Mesendoderm (in vitro differentiated cells): ENCODE data around the gene TFG.

Source experiments
- DNase-seq: peaks from one replicate; pipeline ENCODE4 v3.0.0; 2013
- H2AK5ac ChIP-seq: 2 replicates; pipeline ENCODE4 v1.6.1; 2013; ENCODE audit warnings: low read length, inconsistent platforms
- H2BK120ac ChIP-seq: 2 replicates; pipeline ENCODE4 v1.6.1; 2013; ENCODE audit warnings: low read depth, mild to moderate bottlenecking, low read length, moderate library complexity, mixed read lengths
- H2BK15ac ChIP-seq: replicated peaks from 2 replicates; pipeline ENCODE4 v1.6.1; 2013; ENCODE audit warnings: low read depth, mild to moderate bottlenecking, moderate library complexity
- H2BK5ac ChIP-seq: 2 replicates; pipeline ENCODE4 v1.6.1; 2013; ENCODE audit warnings: low read length, inconsistent platforms
- H3K18ac ChIP-seq: 2 replicates; pipeline ENCODE4 v1.6.1; 2013; ENCODE audit warnings: mild to moderate bottlenecking, low read length, mixed read lengths
- H3K23ac ChIP-seq: one replicate; pipeline ENCODE4 v1.6.1; 2013; ENCODE audit warnings: low read length
- H3K27ac ChIP-seq: 2 replicates; pipeline ENCODE4 v1.5.1; 2013; ENCODE audit warnings: low read depth, mild to moderate bottlenecking, inconsistent platforms, low read length, moderate library complexity
- H3K27me3 ChIP-seq: 2 replicates; pipeline ENCODE4 v1.6.1; 2013; ENCODE audit warnings: low read length, control low read depth, mild to moderate bottlenecking, inconsistent platforms; ENCODE audit not compliant: insufficient read depth, poor library complexity
- H3K36me3 ChIP-seq: 2 replicates; pipeline ENCODE4 v1.6.1; 2013; ENCODE audit warnings: low read length, inconsistent platforms; ENCODE audit not compliant: control insufficient read depth, insufficient read depth
- H3K4ac ChIP-seq: one replicate; pipeline ENCODE4 v1.6.1; 2013; ENCODE audit warnings: low read depth, mild to moderate bottlenecking, low read length, moderate library complexity
- H3K4me1 ChIP-seq: 2 replicates; pipeline ENCODE4 v1.6.1; 2013; ENCODE audit warnings: low read depth, low read length, inconsistent platforms; ENCODE audit not compliant: control insufficient read depth
- H3K4me2 ChIP-seq: 2 replicates; pipeline ENCODE4 v1.6.1; 2013; ENCODE audit warnings: low read length
- H3K4me3 ChIP-seq: 2 replicates; pipeline ENCODE4 v1.5.1; 2013; ENCODE audit warnings: mild to moderate bottlenecking, low read length
- H3K56ac ChIP-seq: one replicate; pipeline ENCODE4 v1.6.1; 2013; ENCODE audit warnings: low read length
- H3K79me1 ChIP-seq: 2 replicates; pipeline ENCODE4 v1.6.1; 2013; ENCODE audit warnings: low read length, inconsistent platforms
- H3K79me2 ChIP-seq: 2 replicates; pipeline ENCODE4 v1.6.1; 2013; ENCODE audit warnings: mild to moderate bottlenecking, low read length; ENCODE audit not compliant: control insufficient read depth, insufficient read depth
- H3K9ac ChIP-seq: 2 replicates; pipeline ENCODE4 v1.6.1; 2013; ENCODE audit warnings: low read length, inconsistent platforms
- H4K5ac ChIP-seq: one replicate; pipeline ENCODE4 v1.6.1; 2013; ENCODE audit warnings: low read length
- H4K8ac ChIP-seq: one replicate; pipeline ENCODE4 v1.6.1; 2013; ENCODE audit warnings: low read depth, mild to moderate bottlenecking, control low read depth, low read length, moderate library complexity
- WGBS: extraction: QIAGEN DNeasy Blood & Tissue Kit; methylation state at CpG from one replicate; pipeline ENCODE4 v1.1.7; 2013; ENCODE audit warnings: low lambda C conversion rate, missing lambda C conversion rate; ENCODE audit not compliant: insufficient coverage; ENCODE audit errors: extremely low coverage; 5-methylcytosine and 5-hydroxymethylcytosine counted together

The TFG gene

GRCh38 chr3:100709842-100710260, 557 bp downstream of the TFG start:
- H3K4me3 ChIP-seq = peak overlapping the region; percentile 91
- peak overlapping the region; percentile 85 for H2BK120ac ChIP-seq
- H3K56ac ChIP-seq = peak overlapping the region; percentile 99
- H3K27ac ChIP-seq = peak overlapping the region; percentile 99
- H3K79me1 ChIP-seq = peaks cover 5% of the 10 kb centered on the region
- H2BK5ac ChIP-seq = peak overlapping the region; percentile 91
- no peak overlapping the region for H4K8ac ChIP-seq
- peaks cover 9% of the 10 kb centered on the region for H3K4me1 ChIP-seq
- H2AK5ac ChIP-seq = no peak overlapping the region
- H3K18ac ChIP-seq = peak overlapping the region; percentile 97
- no CpG with 5 or more reads among the region's 23 CpGs for WGBS
- H4K5ac ChIP-seq = no peak overlapping the region
- H3K23ac ChIP-seq = no peak overlapping the region
- no peaks in the 10 kb centered on the region for H3K27me3 ChIP-seq
- H2BK15ac ChIP-seq = no peak overlapping the region
- no peaks in the 10 kb centered on the region for H3K36me3 ChIP-seq
- peaks cover 38% of the 10 kb centered on the region for H3K79me2 ChIP-seq
- peak overlapping the region; percentile 87 for H3K4ac ChIP-seq
- peak overlapping the region; percentile 97 for H3K9ac ChIP-seq
- peak overlapping the region; percentile 96 for H3K4me2 ChIP-seq
- peak; percentile 81 for DNase-seq

DNA sequence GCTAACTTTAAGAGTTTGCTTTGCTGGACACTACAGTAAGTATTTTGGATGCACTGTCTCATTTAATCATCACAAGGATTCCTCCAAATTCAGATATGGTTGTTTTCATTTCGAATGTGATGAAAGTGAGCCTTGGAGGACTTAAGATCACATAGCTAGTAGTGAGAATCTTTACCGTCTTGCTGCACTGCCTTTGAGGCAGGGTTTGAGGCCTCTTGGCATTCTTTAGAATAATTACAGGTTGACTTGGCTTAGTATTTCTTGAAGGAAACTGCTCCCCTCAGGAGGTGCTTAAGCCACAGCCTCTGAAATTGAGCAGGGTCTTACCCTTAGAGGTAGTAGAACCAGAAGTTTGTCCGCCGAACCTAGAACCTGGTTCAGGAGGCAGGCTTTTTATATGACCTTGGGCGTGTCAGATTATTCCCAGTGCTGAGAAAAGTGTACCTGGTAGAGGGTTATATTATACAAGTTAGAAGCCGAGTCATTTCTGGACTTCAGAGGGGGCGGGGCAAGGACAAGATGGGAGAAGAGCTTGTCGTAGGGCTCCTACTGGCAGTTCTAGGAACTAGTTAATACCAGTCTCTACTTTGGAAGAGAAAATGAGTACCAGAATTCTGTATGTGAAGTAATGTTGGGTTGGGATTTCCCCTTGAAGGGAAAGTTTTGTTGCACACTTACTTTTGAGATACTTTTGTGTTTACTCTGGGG, 1.1 kb downstream of the TFG start:
- no peak overlapping the region for H3K23ac ChIP-seq
- peak overlapping the region; percentile 97 for H3K18ac ChIP-seq
- H3K4ac ChIP-seq = peak overlapping the region; percentile 87
- no peak overlapping the region for H4K5ac ChIP-seq
- H4K8ac ChIP-seq = no peak overlapping the region
- H2AK5ac ChIP-seq = peak overlapping the region; percentile 94
- peaks cover 42% of the 10 kb centered on the region for H3K79me2 ChIP-seq
- peak; percentile 75 for DNase-seq
- H3K9ac ChIP-seq = peak overlapping the region; percentile 97
- peaks cover 7% of the 10 kb centered on the region for H3K79me1 ChIP-seq
- peaks cover 11% of the 10 kb centered on the region for H3K4me1 ChIP-seq
- no peaks in the 10 kb centered on the region for H3K27me3 ChIP-seq
- H3K4me3 ChIP-seq = peak overlapping the region; percentile 91
- no peak overlapping the region for H2BK15ac ChIP-seq
- H3K36me3 ChIP-seq = peaks cover 2% of the 10 kb centered on the region
- H2BK5ac ChIP-seq = peak overlapping the region; percentile 91
- peak overlapping the region; percentile 96 for H3K4me2 ChIP-seq
- peak overlapping the region; percentile 85 for H2BK120ac ChIP-seq
- peak overlapping the region; percentile 99 for H3K56ac ChIP-seq
- WGBS = no CpG with 5 or more reads among the region's 8 CpGs
- H3K27ac ChIP-seq = peak overlapping the region; percentile 93

DNA sequence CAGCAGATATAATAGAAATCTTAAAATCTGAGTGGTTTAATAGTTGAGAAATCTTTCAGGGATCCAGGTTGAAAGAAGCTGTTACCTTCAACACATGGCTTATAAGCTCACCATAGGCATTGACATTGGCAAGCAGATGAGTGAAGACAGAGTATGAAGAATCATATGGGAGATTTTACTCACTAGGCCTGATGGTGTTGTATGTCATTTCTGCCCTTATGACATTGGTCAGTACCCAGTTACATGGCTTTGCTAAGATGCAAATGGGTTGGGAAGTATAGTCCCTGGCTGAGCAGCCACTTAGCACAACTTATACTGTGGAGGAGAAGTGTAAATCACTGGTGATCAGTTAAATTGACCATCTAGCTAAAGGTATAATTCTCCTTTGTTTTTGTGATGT, 5.9 kb downstream of the TFG start:
- Histone ChIP-seq H3K79me1 (peaks cover 8% of the 10 kb centered on the region), H3K27me3 (no peaks in the 10 kb centered on the region), H3K23ac (no peak overlapping the region), H3K27ac (no peak overlapping the region), H3K4me3 (no peak overlapping the region), H3K4me1 (peaks cover 9% of the 10 kb centered on the region), H3K4me2 (no peak overlapping the region), H2AK5ac (no peak overlapping the region), H3K9ac (no peak overlapping the region), H2BK15ac (no peak overlapping the region), H3K4ac (no peak overlapping the region), H3K36me3 (peaks cover 2% of the 10 kb centered on the region), H2BK120ac (no peak overlapping the region), H3K56ac (no peak overlapping the region), H2BK5ac (no peak overlapping the region), H3K18ac (no peak overlapping the region), H4K5ac (no peak overlapping the region), H3K79me2 (peaks cover 62% of the 10 kb centered on the region), H4K8ac (no peak overlapping the region)
- DNase-seq = no peak

GRCh38 chr3:100717063-100717462, 7.8 kb downstream of the TFG start:
- peaks cover 49% of the 10 kb centered on the region for H3K79me2 ChIP-seq
- no peak overlapping the region for H3K18ac ChIP-seq
- no peak overlapping the region for H3K4ac ChIP-seq
- H3K4me1 ChIP-seq = peaks cover 9% of the 10 kb centered on the region
- no peak overlapping the region for H4K5ac ChIP-seq
- H3K23ac ChIP-seq = no peak overlapping the region
- DNase-seq = no peak
- peaks cover 7% of the 10 kb centered on the region for H3K79me1 ChIP-seq
- H3K4me2 ChIP-seq = no peak overlapping the region
- no peak overlapping the region for H4K8ac ChIP-seq
- no peaks in the 10 kb centered on the region for H3K27me3 ChIP-seq
- H2BK5ac ChIP-seq = no peak overlapping the region
- no CpG with 5 or more reads among the region's 2 CpGs for WGBS
- peak overlapping the region; percentile 34 for H3K56ac ChIP-seq
- H2AK5ac ChIP-seq = no peak overlapping the region
- no peak overlapping the region for H3K4me3 ChIP-seq
- H3K9ac ChIP-seq = no peak overlapping the region
- H3K36me3 ChIP-seq = peaks cover 2% of the 10 kb centered on the region
- H3K27ac ChIP-seq = no peak overlapping the region
- H2BK15ac ChIP-seq = no peak overlapping the region
- no peak overlapping the region for H2BK120ac ChIP-seq

GRCh38 chr3:100717637-100718487, 8.6 kb downstream of the TFG start:
- Histone ChIP-seq H3K27me3 (no peaks in the 10 kb centered on the region), H2BK5ac (no peak overlapping the region), H3K36me3 (peaks cover 2% of the 10 kb centered on the region), H3K4me1 (peaks cover 4% of the 10 kb centered on the region), H3K4ac (no peak overlapping the region), H3K79me1 (peaks cover 7% of the 10 kb centered on the region), H3K9ac (no peak overlapping the region), H4K8ac (no peak overlapping the region), H3K27ac (no peak overlapping the region), H3K23ac (no peak overlapping the region), H3K18ac (no peak overlapping the region), H2BK120ac (no peak overlapping the region), H3K56ac (no peak overlapping the region), H2AK5ac (no peak overlapping the region), H2BK15ac (no peak overlapping the region), H3K4me2 (no peak overlapping the region), H4K5ac (no peak overlapping the region), H3K4me3 (no peak overlapping the region), H3K79me2 (peaks cover 42% of the 10 kb centered on the region)
- WGBS = no CpG with 5 or more reads among the region's 4 CpGs
- no peak for DNase-seq
